IPS DF 6.9 (cell line): Measurements from ENCODE around the gene SLC48A1.
"Not testable (repeated sequence)": the region's sequence is repeated elsewhere in the genome, so short reads cannot be mapped to it uniquely, and the experiment has no call there.

Experiments used
- DNase-seq: peaks from one replicate; pipeline ENCODE4 v3.0.0-alpha.2; 2013; ENCODE audit warnings: low read depth, low spot score
- H3K27ac ChIP-seq: one replicate; pipeline ENCODE4 v1.5.1; 2013; ENCODE audit warnings: low read length, control low read depth
- H3K27me3 ChIP-seq: 2 replicates; pipeline ENCODE4 v1.6.1; 2013; ENCODE audit warnings: mild to moderate bottlenecking, low read length; ENCODE audit not compliant: control insufficient read depth, insufficient read depth
- H3K36me3 ChIP-seq: 2 replicates; pipeline ENCODE4 v1.6.1; 2013; ENCODE audit warnings: low read length; ENCODE audit not compliant: control insufficient read depth, insufficient read depth
- H3K4me1 ChIP-seq: 2 replicates; pipeline ENCODE4 v1.6.1; 2013; ENCODE audit warnings: low read length; ENCODE audit not compliant: control insufficient read depth, insufficient read depth
- H3K4me3 ChIP-seq: 2 replicates; pipeline ENCODE4 v1.5.1; 2013; ENCODE audit warnings: mild to moderate bottlenecking, low read length
- H3K9me3 ChIP-seq: 2 replicates; pipeline ENCODE4 v1.6.1; 2013; ENCODE audit warnings: low read length, inconsistent platforms; ENCODE audit not compliant: control insufficient read depth, insufficient read depth
- WGBS: extraction: QIAGEN DNeasy Blood & Tissue Kit; methylation state at CpG from one replicate; pipeline ENCODE4 v1.1.7; 2013; ENCODE audit warnings: mixed read lengths, missing lambda C conversion rate; ENCODE audit not compliant: insufficient read length, insufficient coverage; 5-methylcytosine and 5-hydroxymethylcytosine counted together

SLC48A1 gene

DNA sequence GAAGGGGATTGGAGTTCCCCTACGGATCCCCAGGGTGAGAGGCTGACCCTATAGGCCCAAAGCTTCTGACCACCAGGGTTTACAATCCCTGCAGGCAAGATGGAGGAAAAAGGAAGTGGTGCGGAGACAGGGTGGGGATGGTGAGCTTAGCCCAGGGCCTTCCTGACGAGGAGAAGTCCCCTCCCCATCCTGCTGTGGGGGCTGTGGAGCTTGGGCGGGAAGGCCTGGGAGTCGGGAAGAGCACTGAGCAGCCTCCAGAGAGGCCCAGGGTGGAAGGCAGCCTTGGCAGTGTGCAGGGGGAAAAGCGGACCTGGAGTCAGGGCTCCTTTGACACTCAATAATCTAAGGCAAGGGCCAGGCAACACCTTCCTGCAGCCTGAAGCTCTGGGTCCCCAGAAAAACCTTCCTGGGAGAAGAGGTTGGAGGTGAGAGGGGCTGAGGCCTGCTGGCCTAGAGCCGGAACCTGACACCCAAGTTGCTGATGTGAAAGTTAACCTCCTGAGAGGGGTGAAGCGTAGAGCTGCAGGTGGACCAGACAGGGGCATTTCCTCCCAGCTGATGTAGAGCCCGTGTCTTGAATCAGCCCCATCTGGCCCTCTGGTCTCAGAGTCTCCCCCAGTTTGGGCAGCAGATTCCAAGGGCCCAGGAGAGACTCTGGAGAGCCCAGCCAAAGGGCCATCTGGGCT lies 40.6 kb downstream of the SLC48A1 start:
- no peaks in the 10 kb centered on the region for H3K9me3 ChIP-seq
- WGBS = no CpG with 5 or more reads among the region's 9 CpGs

DNA sequence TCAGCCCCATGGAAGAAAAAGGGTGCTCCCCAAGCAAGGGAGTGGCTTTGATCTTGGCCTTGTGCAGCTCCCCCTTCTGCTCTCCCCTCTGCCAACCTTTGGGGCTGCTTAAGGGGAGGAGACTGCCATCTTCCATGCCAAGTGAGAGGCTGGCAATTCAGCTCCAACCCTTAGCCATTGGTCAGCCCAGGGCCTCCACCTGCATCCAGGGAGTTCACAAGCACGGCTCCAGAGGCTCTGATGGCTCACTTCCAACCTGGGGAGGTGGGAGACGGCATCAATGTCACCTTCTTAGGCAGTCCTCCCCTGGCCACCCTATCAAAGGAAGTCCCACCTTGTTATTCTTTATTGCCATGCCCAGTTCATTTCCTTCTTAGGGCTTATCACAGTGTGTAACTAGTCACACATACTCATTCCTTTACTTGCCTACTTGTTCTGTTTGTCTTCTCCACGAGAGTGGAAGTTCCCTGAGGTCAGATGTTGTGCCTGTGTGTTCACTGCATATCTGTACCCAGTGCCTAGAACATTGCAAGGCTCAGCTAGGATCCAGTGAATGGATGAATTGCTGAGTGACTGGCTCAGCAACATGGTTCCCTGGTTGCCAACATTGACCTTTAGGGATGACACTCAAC lies 41.6 kb downstream of the SLC48A1 start:
- no peaks in the 10 kb centered on the region for H3K27me3 ChIP-seq
- DNase-seq = no peak
- H3K36me3 ChIP-seq = no peaks in the 10 kb centered on the region
- H3K4me1 ChIP-seq = peaks cover 37% of the 10 kb centered on the region
- no peak overlapping the region for H3K4me3 ChIP-seq
- WGBS = no CpG with 5 or more reads among the region's 3 CpGs
- H3K27ac ChIP-seq = no peak overlapping the region
- no peaks in the 10 kb centered on the region for H3K9me3 ChIP-seq

More for the DNA sequence above, 40.6 kb downstream of the SLC48A1 start:
- Histone ChIP-seq H3K4me3 (no peak overlapping the region), H3K36me3 (no peaks in the 10 kb centered on the region), H3K4me1 (peaks cover 39% of the 10 kb centered on the region), H3K27ac (no peak overlapping the region), H3K27me3 (no peaks in the 10 kb centered on the region)
- no peak for DNase-seq

DNA sequence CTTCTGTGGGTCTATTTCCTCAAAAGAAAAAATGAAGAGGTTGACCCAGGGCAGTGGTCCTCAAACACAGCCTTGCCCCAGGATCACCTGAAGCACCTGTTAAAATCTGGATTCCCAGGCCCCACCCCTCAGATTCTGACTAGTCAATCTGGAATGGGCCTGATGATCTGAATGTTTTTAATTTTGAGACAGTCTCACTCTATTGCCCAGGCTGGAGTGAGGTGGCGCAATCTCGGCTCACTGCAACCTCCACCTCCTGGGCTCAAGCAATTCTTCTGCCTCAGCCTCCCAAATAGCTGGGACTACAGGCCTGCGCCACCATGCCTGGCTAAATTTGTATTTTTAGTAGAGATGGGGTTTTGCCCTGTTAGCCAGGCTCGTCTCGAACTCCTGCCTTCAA lies 42.4 kb downstream of the SLC48A1 start:
- peaks cover 35% of the 10 kb centered on the region for H3K4me1 ChIP-seq
- no CpG with 5 or more reads among the region's 5 CpGs for WGBS
- H3K27ac ChIP-seq, H3K36me3 ChIP-seq, H3K9me3 ChIP-seq, H3K27me3 ChIP-seq, DNase-seq, H3K4me3 ChIP-seq: not testable (repeated sequence)

DNA sequence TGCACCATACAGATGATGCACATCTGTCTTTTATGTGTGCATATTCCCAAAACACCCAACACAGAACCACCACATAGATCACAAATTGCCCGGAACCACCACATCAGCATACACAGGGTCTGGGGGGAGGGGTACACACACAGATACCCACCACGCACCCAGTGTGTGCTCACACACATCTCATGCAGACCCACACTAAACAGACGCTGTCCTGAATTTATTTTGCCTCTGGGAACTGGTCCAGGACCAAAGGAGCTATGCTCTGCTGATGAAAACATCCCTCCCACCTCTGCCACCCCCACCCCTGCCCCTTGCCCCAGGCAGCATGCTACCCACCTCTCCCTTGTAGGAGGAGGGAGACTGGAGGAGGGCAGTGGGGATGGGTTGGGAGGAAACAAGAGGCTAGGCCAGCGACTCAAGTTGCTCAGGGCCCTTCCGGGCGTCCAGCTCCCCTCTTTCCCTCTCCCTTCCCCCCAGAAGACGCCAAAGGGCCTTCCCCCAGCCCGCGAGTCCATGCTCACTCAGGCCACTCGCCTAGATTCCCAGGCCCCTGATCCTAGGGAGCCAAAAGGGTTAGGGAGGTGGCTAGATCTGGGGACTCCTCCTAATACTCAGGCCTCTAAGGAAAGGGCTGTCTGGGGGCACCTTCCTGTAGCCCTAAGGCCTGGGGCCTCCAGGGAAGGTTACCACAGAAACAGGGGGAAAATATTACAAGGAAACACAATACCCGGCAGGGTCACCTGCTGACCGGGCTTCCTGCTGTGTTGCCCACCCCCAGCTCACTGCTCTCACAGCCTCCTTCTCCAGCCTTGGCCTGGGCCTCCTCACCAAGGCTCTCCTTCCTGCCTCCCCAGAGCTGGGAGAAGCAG lies 43.6 kb downstream of the SLC48A1 start:
- no peaks in the 10 kb centered on the region for H3K36me3 ChIP-seq
- H3K4me3 ChIP-seq = no peak overlapping the region
- H3K4me1 ChIP-seq = peaks cover 35% of the 10 kb centered on the region
- no peaks in the 10 kb centered on the region for H3K27me3 ChIP-seq
- no peaks in the 10 kb centered on the region for H3K9me3 ChIP-seq
- no CpG with 5 or more reads among the region's 12 CpGs for WGBS
- H3K27ac ChIP-seq = no peak overlapping the region
- DNase-seq = no peak

DNA sequence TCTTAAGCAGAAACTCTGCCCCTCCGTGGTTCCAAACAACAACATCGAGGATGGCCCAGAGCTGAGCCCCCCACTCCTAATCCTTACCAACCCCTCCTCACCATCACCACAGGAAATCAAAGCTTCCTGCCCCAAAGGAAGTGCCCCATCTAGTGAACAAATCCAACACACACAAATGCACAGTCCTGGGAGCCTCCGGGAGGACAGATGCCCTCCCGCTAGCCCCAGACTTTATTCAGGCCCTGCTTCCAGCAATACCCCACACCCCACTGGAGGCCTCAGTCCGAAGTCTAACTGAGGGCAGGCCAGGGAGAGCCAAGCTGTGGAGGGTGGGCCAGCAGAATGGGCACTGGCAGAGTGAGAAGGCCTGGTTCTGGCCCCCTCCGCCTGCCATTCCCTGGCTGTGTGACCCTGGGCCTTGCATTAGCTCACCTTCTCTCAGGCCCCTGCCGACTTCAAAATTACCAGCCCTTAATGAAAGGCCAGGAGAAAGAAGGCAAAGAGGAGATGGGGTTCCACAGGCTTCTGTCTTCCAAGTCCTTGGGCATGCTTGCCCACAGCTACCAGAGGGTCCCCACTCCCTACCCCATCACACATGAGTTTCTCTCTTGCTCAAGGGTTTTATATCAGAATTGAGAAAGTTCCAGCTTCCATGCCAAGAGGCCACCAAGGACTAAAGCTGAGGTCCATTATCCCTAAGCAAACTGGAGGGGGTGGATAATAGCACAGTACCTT lies 44.4 kb downstream of the SLC48A1 start:
- no peaks in the 10 kb centered on the region for H3K27me3 ChIP-seq
- no peak overlapping the region for H3K4me3 ChIP-seq
- no CpG with 5 or more reads among the region's 7 CpGs for WGBS
- peaks cover 33% of the 10 kb centered on the region for H3K4me1 ChIP-seq
- no peaks in the 10 kb centered on the region for H3K9me3 ChIP-seq
- H3K27ac ChIP-seq = no peak overlapping the region
- no peaks in the 10 kb centered on the region for H3K36me3 ChIP-seq
- no peak for DNase-seq

DNA sequence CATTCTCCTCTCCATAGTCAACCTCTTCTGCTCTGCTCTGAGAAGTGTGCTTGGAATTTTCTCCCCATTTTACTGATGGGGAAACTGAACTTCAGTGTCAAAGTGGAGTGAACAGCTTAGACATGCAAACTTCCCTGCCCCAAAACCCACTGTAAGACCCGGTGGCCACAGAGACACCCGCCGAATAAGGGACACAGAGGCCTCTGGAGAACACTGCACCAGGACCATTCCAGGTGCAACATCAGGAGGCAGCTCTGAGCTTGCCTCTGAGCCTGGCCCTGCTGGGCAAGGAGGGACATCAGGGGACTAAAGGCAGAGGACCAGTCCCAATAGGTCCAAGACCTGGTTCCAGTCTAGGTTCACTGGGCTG lies 45.0 kb downstream of the SLC48A1 start:
- Histone ChIP-seq H3K9me3 (no peaks in the 10 kb centered on the region), H3K4me1 (peaks cover 32% of the 10 kb centered on the region), H3K27me3 (no peaks in the 10 kb centered on the region), H3K4me3 (no peak overlapping the region), H3K36me3 (no peaks in the 10 kb centered on the region), H3K27ac (no peak overlapping the region)
- DNase-seq = no peak
- no CpG with 5 or more reads among the region's 3 CpGs for WGBS

DNA sequence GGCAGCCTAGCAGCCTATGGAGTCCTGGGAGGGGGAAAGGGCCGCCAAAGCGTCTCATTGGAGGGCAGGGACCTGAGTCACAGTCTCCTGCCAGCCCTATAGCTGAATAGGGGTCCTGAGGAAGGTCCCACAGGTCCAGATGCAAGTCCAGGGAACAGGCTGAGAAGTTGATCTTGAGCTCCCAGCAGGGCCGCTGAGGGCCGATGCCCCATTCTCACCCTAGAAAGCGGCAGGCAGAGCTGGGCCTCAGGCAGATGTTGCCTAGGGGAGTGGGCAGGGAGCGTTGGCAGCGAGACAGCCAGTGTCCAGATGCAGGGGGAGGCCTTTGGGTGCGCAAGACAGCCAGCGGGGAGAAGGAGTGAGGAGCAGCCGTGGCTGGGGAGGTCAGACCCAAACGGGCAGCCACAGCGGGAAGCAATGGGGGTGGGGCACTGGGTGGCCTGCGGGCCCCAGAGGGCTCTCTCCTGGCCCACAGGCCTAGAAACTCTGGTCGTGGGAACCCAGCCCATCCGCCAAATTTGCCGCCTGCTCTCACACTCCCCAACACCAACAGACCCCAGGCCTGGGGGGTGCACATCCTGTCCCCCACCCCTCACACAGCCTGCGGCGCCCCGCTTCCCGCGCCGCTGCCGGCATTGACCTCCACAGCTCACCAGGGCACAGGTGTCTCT lies 45.6 kb downstream of the SLC48A1 start:
- H3K4me1 ChIP-seq = peaks cover 30% of the 10 kb centered on the region
- DNase-seq = no peak

DNA sequence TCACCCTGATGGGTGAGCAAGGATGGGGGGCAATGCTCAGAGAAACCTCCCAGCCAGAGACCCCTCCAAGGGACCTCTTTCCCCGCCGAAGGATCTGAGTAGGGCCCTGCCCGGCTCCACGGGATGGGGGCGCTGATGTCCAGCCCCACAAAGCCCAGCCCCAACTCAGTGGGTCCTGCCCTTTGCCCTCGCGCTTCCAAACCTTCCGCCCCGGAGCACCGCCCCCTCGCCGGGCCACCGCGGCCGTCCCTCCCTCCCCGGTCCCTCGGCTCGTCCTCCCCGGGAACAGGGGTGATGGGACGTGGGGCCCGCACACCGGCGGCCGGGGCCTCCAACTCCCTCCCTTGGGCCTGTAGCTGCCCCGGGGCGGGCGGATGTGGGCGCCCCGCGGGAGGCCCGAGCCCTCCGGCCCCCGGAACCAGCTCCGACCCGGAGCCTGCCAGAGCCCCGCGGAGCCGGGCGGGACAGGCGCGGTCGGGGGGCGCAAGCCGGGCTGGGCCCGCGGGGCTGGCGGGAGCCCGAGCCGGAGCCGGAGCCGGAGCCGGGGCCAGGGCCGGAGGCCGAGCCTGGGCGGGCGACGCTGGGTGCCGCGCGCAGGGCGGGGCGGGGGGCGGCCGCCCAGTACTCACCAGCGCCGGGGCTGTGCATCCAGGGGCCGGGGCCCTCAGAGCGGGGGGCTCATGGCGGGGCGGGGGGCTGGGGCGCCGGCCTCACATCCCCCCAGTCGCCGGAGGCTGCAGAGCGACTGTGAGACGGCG lies 46.3 kb downstream of the SLC48A1 start:
- no CpG with 5 or more reads among the region's 77 CpGs for WGBS
- H3K27me3 ChIP-seq = no peaks in the 10 kb centered on the region
- DNase-seq = no peak
- H3K27ac ChIP-seq = no peak overlapping the region
- peaks cover 27% of the 10 kb centered on the region for H3K4me1 ChIP-seq
- H3K36me3 ChIP-seq = no peaks in the 10 kb centered on the region
- peak overlapping the region; percentile 51 for H3K4me3 ChIP-seq
- no peaks in the 10 kb centered on the region for H3K9me3 ChIP-seq

More for the DNA sequence above, 45.6 kb downstream of the SLC48A1 start:
- Histone ChIP-seq H3K36me3 (no peaks in the 10 kb centered on the region), H3K9me3 (no peaks in the 10 kb centered on the region), H3K27ac (no peak overlapping the region), H3K4me3 (peak overlapping the region; percentile 51; the same call in 1 of the 2 replicates), H3K27me3 (no peaks in the 10 kb centered on the region)
- WGBS = no CpG with 5 or more reads among the region's 23 CpGs

DNA sequence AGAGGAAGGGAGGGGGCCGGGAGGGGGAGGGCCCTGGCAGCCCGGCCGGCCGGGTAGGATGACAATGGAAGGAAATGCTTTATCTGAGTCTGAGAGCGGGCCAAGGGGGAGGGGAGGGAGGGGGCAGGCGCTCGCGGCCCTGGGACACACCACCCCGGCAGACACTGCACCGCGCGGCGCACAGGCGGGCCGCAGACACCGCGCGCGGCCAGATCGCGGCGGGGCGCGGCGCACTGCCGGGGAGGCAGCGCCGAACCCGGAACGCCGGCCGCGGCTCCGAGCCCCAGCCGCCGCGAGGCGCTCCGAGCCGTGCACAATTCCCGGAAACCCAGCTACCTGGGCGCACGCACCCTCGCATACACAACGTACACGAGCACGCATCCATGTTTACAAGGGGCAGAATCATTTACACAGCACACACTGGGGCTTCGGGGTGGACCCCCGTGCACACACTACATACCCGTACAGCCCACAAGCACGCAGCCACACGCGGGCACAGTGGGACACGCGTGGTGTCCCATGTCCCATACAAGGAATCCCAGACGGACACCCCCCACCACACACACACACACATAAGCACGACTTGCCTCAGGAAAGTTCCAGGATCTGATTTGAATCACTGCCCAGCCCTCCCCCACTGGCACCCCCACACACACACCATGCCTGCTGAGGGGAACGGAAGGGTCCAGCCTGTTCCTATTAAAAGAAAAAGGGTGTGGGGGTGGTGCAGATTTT lies 47.0 kb downstream of the SLC48A1 start, which contains the start of gene HDAC7:
TSS of gene HDAC7 (minus strand) at position 8 of the 735 bp plus-strand sequence. CDS start 118 bp downstream, outside the sequence.
- H3K36me3 ChIP-seq = no peaks in the 10 kb centered on the region
- no peaks in the 10 kb centered on the region for H3K27me3 ChIP-seq
- DNase-seq = no peak
- peak within 1 kb of the TSS; percentile 51 for H3K4me3 ChIP-seq
- peaks cover 22% of the 10 kb centered on the region for H3K4me1 ChIP-seq
- no peaks in the 10 kb centered on the region for H3K9me3 ChIP-seq
- peak within 1 kb of the TSS; percentile 54 for H3K27ac ChIP-seq
- no CpG with 5 or more reads among the region's 58 CpGs for whole genome bisulfite sequencing
